H9 (cell line): ENCODE measurements around the gene PACSIN3. TPM values are rescaled to one million over a fixed set of nuclear protein-coding genes. Genes with fewer than 3 reads are reported as not detected.

ENCODE experiments used
- DNase-seq: peaks from one replicate; pipeline ENCODE4 v3.0.0-alpha.2; 2017
- H2AFZ ChIP-seq: one replicate; pipeline ENCODE4 v1.6.1; 2013; ENCODE audit warnings: mild to moderate bottlenecking, low read length, control low read depth, moderate library complexity
- H2AK5ac ChIP-seq: 2 replicates; pipeline ENCODE4 v1.6.1; 2013; ENCODE audit warnings: low read length, control low read depth, mixed read lengths; ENCODE audit not compliant: insufficient read length
- H2BK120ac ChIP-seq: one replicate; pipeline ENCODE4 v1.6.1; 2013; ENCODE audit warnings: low read depth, mild to moderate bottlenecking, low read length, control low read depth, inconsistent platforms; ENCODE audit not compliant: poor library complexity, severe bottlenecking
- H2BK12ac ChIP-seq: 2 replicates; pipeline ENCODE4 v1.6.1; 2013; ENCODE audit warnings: low read length, control low read depth, mixed read lengths, low read depth; ENCODE audit not compliant: insufficient read length
- H2BK15ac ChIP-seq: 2 replicates; pipeline ENCODE4 v1.6.1; 2013; ENCODE audit warnings: low read depth, low read length, control low read depth
- H2BK20ac ChIP-seq: one replicate; pipeline ENCODE4 v1.6.1; 2013; ENCODE audit warnings: low read depth, mild to moderate bottlenecking, low read length, control low read depth, inconsistent platforms; ENCODE audit not compliant: poor library complexity, severe bottlenecking
- H2BK5ac ChIP-seq: 2 replicates; pipeline ENCODE4 v1.6.1; 2013; ENCODE audit warnings: low read length, control low read depth, mixed read lengths; ENCODE audit not compliant: insufficient read length
- H3K14ac ChIP-seq: 2 replicates; pipeline ENCODE4 v1.6.1; 2013; ENCODE audit warnings: low read length, control low read depth; ENCODE audit not compliant: insufficient read depth
- H3K18ac ChIP-seq: 2 replicates; pipeline ENCODE4 v1.6.1; 2013; ENCODE audit warnings: low read depth, mild to moderate bottlenecking, mixed read lengths, low read length, control low read depth; ENCODE audit not compliant: insufficient read length
- H3K23ac ChIP-seq: 2 replicates; pipeline ENCODE4 v1.6.1; 2013; ENCODE audit warnings: low read length, control low read depth, mixed read lengths, low read depth; ENCODE audit not compliant: insufficient read length
- H3K23me2 ChIP-seq: 2 replicates; pipeline ENCODE4 v1.6.1; 2013; ENCODE audit warnings: low read depth, mild to moderate bottlenecking, mixed read lengths, low read length, control low read depth; ENCODE audit not compliant: insufficient read length, poor library complexity, severe bottlenecking
- H3K27ac ChIP-seq: 2 replicates; pipeline ENCODE4 v1.5.1; 2013; ENCODE audit warnings: low read length, control low read depth, mixed read lengths, low read depth; ENCODE audit not compliant: insufficient read length
- H3K27me3 ChIP-seq: 2 replicates; pipeline ENCODE4 v1.6.1; 2013; ENCODE audit warnings: low read length, control low read depth, inconsistent platforms; ENCODE audit not compliant: insufficient read depth
- H3K4ac ChIP-seq: 2 replicates; pipeline ENCODE4 v1.6.1; 2013; ENCODE audit warnings: low read depth, mild to moderate bottlenecking, control low read depth, inconsistent platforms, low read length, moderate library complexity
- H3K4me1 ChIP-seq: 2 replicates; pipeline ENCODE4 v1.6.1; 2013; ENCODE audit warnings: low read length, control low read depth, inconsistent platforms; ENCODE audit not compliant: insufficient read depth
- H3K4me2 ChIP-seq: 2 replicates; pipeline ENCODE4 v1.6.1; 2013; ENCODE audit warnings: low read length, control low read depth, mixed read lengths; ENCODE audit not compliant: insufficient read length, insufficient read depth
- H3K56ac ChIP-seq: 2 replicates; pipeline ENCODE4 v1.6.1; 2013; ENCODE audit warnings: low read depth, mild to moderate bottlenecking, mixed read lengths, low read length, control low read depth; ENCODE audit not compliant: insufficient read length
- H3K79me1 ChIP-seq: 2 replicates; pipeline ENCODE4 v1.6.1; 2013; ENCODE audit warnings: low read depth, mild to moderate bottlenecking, moderate library complexity, low read length, control low read depth, inconsistent platforms; ENCODE audit not compliant: insufficient read depth, poor library complexity, severe bottlenecking
- H3K79me2 ChIP-seq: 2 replicates; pipeline ENCODE4 v1.6.1; 2013; ENCODE audit warnings: low read length, control low read depth, inconsistent platforms; ENCODE audit not compliant: insufficient read depth
- H3K9ac ChIP-seq: 2 replicates; pipeline ENCODE4 v1.6.1; 2013; ENCODE audit warnings: low read length, control low read depth, mixed read lengths; ENCODE audit not compliant: insufficient read length; ENCODE audit errors: extremely low read depth
- H3K9me3 ChIP-seq: one replicate; pipeline ENCODE4 v1.6.1; 2013; ENCODE audit warnings: low read depth, low read length, inconsistent platforms; ENCODE audit not compliant: control insufficient read depth
- H3T11ph ChIP-seq: one replicate; pipeline ENCODE4 v1.6.1; 2013; ENCODE audit warnings: mild to moderate bottlenecking, low read length, control low read depth, inconsistent platforms
- H4K20me1 ChIP-seq: one replicate; pipeline ENCODE4 v1.6.1; 2013; ENCODE audit not compliant: control insufficient read depth, insufficient read length, insufficient read depth
- H4K5ac ChIP-seq: 2 replicates; pipeline ENCODE4 v1.6.1; 2013; ENCODE audit warnings: low read depth, mild to moderate bottlenecking, mixed read lengths, low read length, control low read depth; ENCODE audit not compliant: insufficient read length
- H4K8ac ChIP-seq: replicated peaks from 2 replicates; pipeline ENCODE4 v1.6.1; 2013; ENCODE audit warnings: low read length, control low read depth, mixed read lengths, low read depth; ENCODE audit not compliant: insufficient read length
- H4K91ac ChIP-seq: 2 replicates; pipeline ENCODE4 v1.6.1; 2013; ENCODE audit warnings: low read depth, mild to moderate bottlenecking, moderate library complexity, mixed read lengths, low read length, control low read depth; ENCODE audit not compliant: insufficient read length
- H3K27ac Mint-ChIP-seq, 3 experiments: 2 replicates in 2 of 3; 3 replicates in 1 of 3; pipeline ENCODE4 v1.8.0; 2020 to 2021; ENCODE audit warnings: mixed read lengths in 3 of 3, mild to moderate bottlenecking in 1 of 3, moderate library complexity in 1 of 3
- H3K27me3 Mint-ChIP-seq: 2 replicates; pipeline ENCODE4 v1.8.0; 2021; ENCODE audit warnings: low read depth, mild to moderate bottlenecking, moderate library complexity, mixed read lengths
- H3K36me3 Mint-ChIP-seq, 3 experiments: 2 replicates in 2 of 3; 3 replicates in 1 of 3; pipeline ENCODE4 v1.8.0; 2020 to 2021; ENCODE audit warnings: low read depth in 3 of 3, mixed read lengths in 3 of 3; ENCODE audit not compliant: insufficient read depth in 1 of 3
- H3K4me1 Mint-ChIP-seq, 2 experiments: 2 replicates each; pipeline ENCODE4 v1.8.0; 2020; ENCODE audit warnings: mixed read lengths in 2 of 2
- H3K4me3 Mint-ChIP-seq, 2 experiments: 2 replicates in 1 of 2; 3 replicates in 1 of 2; pipeline ENCODE4 v1.8.0; 2020 to 2021; ENCODE audit warnings: mild to moderate bottlenecking in 2 of 2, mixed read lengths in 2 of 2, moderate library complexity in 1 of 2
- H3K9me3 Mint-ChIP-seq, 2 experiments: 2 replicates in 1 of 2; 3 replicates in 1 of 2; pipeline ENCODE4 v1.8.0; 2020; ENCODE audit warnings: mild to moderate bottlenecking in 2 of 2, mixed read lengths in 2 of 2, moderate library complexity in 1 of 2
- WGBS: extraction: QIAGEN DNeasy Blood & Tissue Kit; methylation state at CpG from one replicate; pipeline ENCODE4 v1.1.7; 2013; ENCODE audit warnings: missing lambda C conversion rate, low lambda C conversion rate, mixed read lengths; ENCODE audit not compliant: insufficient read length; ENCODE audit errors: extremely low coverage; 5-methylcytosine and 5-hydroxymethylcytosine counted together
- total RNA-seq: library from RNA; stranded (reverse); gene quantifications from 2 replicates; pipeline ENCODE4 v1.2.1, GENCODE V29; 2021
- TF ChIP-seq, protein P1 (sequence below): fragments of 200-600 bp; sonication (generic); conservative IDR thresholded peaks from 3 replicates; pipeline ENCODE4 v1.8.0; 2021; ENCODE audit warnings: antibody characterized with exemption, mild to moderate bottlenecking

The PACSIN3 gene
- total RNA-seq, 1 experiment from 2014 or later, result 63.0 TPM

DNA sequence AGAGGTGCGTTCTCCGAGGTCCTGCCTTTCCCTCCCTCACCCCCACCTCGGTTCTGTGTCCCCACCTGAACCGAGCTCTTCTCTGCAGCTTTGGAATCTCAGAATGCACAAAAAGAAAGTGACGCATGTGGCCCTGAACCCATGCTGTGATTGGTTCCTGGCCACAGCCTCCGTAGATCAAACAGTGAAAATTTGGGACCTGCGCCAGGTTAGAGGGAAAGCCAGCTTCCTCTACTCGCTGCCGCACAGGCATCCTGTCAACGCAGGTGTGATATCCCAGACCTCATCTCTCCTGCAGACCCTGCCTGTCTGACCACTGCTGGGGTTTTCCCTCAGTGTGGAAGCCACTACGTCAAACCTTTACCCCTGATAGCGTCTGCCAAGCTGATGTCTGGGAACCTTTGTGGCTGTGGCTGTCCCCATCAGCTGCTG is 48.5 kb upstream of the PACSIN3 start:
- no peak for DNase-seq
- no peak overlapping the region for H3K18ac ChIP-seq
- WGBS, result no CpG with 5 or more reads among the region's 12 CpGs

More for the DNA sequence above, 48.5 kb upstream of the PACSIN3 start:
- H3K27me3 Mint-ChIP-seq, result no peaks in the 10 kb centered on the region
- Histone ChIP-seq H4K91ac (no peak overlapping the region), H3K4me2 (no peak overlapping the region), H2BK120ac (no peak overlapping the region), H3K9ac (no peak overlapping the region), H2BK12ac (no peak overlapping the region), H4K5ac (no peak overlapping the region), H2BK20ac (no peak overlapping the region), H2AK5ac (no peak overlapping the region), H3K79me2 (no peaks in the 10 kb centered on the region), H4K8ac (no peak overlapping the region), H3K9me3 (no peaks in the 10 kb centered on the region), H2BK5ac (no peak overlapping the region), H3K14ac (no peak overlapping the region), H3K23me2 (no peaks in the 10 kb centered on the region), H4K20me1 (no peaks in the 10 kb centered on the region), H3K56ac (no peak overlapping the region), H3K79me1 (no peaks in the 10 kb centered on the region), H2BK15ac (no peak overlapping the region), H3K4me1 (no peaks in the 10 kb centered on the region), H3K23ac (no peak overlapping the region), H3K27me3 (no peaks in the 10 kb centered on the region), H3T11ph (no peak overlapping the region), H2AFZ (no peak overlapping the region), H3K4ac (no peak overlapping the region), H3K27ac (no peak overlapping the region)
- H3K27ac Mint-ChIP-seq, result peak overlapping the region in 2 of 3 experiments; percentile 15 to 68; a peak in 4 of 7 replicates
- TF ChIP-seq, protein P1, sequence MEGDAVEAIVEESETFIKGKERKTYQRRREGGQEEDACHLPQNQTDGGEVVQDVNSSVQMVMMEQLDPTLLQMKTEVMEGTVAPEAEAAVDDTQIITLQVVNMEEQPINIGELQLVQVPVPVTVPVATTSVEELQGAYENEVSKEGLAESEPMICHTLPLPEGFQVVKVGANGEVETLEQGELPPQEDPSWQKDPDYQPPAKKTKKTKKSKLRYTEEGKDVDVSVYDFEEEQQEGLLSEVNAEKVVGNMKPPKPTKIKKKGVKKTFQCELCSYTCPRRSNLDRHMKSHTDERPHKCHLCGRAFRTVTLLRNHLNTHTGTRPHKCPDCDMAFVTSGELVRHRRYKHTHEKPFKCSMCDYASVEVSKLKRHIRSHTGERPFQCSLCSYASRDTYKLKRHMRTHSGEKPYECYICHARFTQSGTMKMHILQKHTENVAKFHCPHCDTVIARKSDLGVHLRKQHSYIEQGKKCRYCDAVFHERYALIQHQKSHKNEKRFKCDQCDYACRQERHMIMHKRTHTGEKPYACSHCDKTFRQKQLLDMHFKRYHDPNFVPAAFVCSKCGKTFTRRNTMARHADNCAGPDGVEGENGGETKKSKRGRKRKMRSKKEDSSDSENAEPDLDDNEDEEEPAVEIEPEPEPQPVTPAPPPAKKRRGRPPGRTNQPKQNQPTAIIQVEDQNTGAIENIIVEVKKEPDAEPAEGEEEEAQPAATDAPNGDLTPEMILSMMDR, result no peak
- peaks cover 0 to 9% of the 10 kb centered on the region in 2 experiments; a peak in 3 of 4 replicates for H3K4me1 Mint-ChIP-seq
- no peaks in the 10 kb centered on the region for H3K9me3 Mint-ChIP-seq
- peaks cover 0 to 61% (median 48%) of the 10 kb centered on the region in 3 experiments; a peak in 5 of 7 replicates for H3K36me3 Mint-ChIP-seq
- no peak overlapping the region for H3K4me3 Mint-ChIP-seq
